Measurements from ENCODE around the gene NBR1.

- TF ChIP-seq CTCF (IDR thresholded peaks at IDR 0.05) (no peak), POLR2A (IDR thresholded peaks at IDR 0.05) (peak; percentile 84), EP300 (IDR thresholded peaks at IDR 0.05) (peak; percentile 37)
Measured at GRCh38 chr17:43170140-43170765, 761 bp upstream of the NBR1 start.

All from ovary (tissue), 3 donors.